Measurements from ENCODE around the gene NFIA.

NFIA gene

DNA sequence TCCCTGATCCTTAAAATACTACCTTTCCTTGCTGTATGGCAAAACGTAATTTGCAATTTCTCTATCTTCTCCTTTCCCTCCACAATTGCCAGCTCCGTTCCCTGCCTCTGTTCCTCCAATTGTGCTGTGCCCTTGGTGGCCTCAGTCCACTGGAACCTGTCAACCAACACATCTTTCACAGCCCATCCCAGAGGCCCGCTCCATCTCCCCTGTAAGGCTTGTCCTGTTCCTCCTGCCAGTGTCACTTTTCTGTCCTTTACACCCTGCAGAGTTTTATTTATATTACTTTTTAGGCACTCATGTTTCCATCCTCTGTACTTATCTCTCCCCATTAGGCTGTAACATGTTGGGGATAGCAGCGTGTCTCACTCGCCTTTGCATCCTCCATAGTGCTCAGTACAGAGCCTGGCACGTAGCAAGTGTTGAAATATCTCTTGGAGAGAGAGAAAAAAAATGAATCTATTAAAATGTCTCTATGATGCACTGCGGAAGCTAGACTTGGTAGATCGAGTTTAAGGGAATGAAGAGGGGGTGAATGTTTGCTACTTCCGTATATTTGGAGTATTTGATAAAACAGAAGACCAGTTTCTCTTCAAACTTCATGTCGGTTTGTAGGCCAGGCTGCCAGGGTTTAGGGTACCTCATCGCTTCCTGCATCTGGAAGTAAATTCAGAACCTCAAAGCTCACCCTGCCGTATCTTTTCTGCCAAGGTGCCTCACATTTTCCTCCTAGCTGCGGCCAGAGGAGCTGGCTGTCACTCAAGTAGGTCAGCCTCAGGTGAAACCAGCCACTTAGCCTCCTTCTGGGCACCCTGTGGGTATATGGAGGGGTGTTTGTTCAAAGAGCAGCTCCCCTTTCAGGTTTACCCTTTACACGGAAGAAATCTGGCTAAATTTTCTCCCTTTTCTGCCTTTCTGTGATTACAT is 338.8 kb downstream of the NFIA start:
- Mint-ChIP-seq H3K4me1 (ENCODE audit: low read depth) (no peaks in the 10 kb centered on the region), H3K9me3 (no peaks in the 10 kb centered on the region), H3K27me3 (no peaks in the 10 kb centered on the region), H3K36me3 (ENCODE audit: low read depth) (no peaks in the 10 kb centered on the region), H3K27ac (no peak overlapping the region), H3K4me3 (no peak overlapping the region)
- DNase-seq: no peak

DNA sequence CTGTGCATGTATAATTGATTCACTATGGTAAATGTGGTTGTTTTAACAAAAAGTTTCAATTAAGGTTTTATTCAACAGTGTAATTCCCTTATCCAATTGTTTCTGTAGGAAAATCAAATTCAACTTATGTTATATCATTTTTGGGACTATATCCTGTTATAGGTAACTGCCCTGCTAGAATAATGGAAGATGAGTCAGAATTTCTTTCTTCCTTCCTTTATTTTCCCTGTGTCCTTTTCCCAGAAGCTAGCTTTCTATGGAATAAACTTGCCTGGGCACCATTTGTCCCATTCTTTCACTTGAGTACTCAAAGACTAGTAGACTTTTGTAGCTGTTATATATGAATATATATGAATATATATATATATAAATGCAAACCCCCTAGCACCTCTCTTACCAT is 341.3 kb downstream of the NFIA start:
- no peak for DNase-seq
- Mint-ChIP-seq H3K27ac (no peak overlapping the region), H3K9me3 (no peaks in the 10 kb centered on the region), H3K36me3 (ENCODE audit: low read depth) (no peaks in the 10 kb centered on the region), H3K27me3 (no peaks in the 10 kb centered on the region), H3K4me1 (ENCODE audit: low read depth) (no peaks in the 10 kb centered on the region), H3K4me3 (no peak overlapping the region)

DNA sequence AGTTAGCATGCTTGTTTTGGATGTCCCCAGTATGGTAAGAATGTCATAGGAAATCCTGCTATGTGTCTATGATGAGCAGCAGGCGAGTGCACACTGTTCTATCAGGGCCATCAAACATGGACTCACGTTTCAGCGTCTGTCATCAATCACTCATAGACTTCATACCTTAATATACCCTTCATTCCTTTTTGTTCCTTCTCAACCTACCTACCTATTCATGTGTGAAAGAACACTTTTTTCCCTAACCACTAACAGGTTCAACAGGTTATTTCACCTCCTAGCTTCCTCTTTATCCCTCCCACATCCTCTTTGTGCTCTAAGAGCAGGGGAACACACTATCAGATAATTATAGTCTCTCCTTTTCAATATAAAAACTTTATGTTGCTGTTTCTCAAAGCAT is 342.0 kb downstream of the NFIA start:
- Mint-ChIP-seq H3K4me3 (no peak overlapping the region), H3K4me1 (ENCODE audit: low read depth) (no peaks in the 10 kb centered on the region), H3K27me3 (no peaks in the 10 kb centered on the region), H3K27ac (no peak overlapping the region), H3K9me3 (no peaks in the 10 kb centered on the region), H3K36me3 (ENCODE audit: low read depth) (no peaks in the 10 kb centered on the region)
- DNase-seq: no peak

DNA sequence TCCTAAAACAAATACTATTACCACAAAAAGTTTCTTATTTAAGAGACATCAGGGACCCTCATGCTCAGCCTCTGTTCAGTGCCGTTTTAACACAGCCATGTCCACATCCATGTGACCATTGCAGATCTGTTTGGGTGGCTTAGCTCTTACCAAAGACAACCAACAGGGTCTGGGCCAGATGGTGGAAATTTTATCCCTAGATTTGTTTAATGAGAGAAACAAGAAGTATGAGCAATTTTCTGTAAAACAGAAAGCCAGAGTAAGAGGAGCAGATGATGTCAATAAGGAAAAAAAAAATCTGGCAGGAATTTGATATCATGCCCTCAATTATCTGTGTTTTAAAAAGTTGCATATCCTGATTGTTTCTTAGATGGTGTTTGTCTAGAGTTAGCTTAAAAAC is 342.7 kb downstream of the NFIA start:
- H3K9me3 Mint-ChIP-seq: no peaks in the 10 kb centered on the region
- no peaks in the 10 kb centered on the region for H3K4me1 Mint-ChIP-seq (ENCODE audit: low read depth)
- no peaks in the 10 kb centered on the region for H3K27me3 Mint-ChIP-seq
- H3K27ac Mint-ChIP-seq: no peak overlapping the region
- DNase-seq: no peak
- no peaks in the 10 kb centered on the region for H3K36me3 Mint-ChIP-seq (ENCODE audit: low read depth)
- H3K4me3 Mint-ChIP-seq: no peak overlapping the region

DNA sequence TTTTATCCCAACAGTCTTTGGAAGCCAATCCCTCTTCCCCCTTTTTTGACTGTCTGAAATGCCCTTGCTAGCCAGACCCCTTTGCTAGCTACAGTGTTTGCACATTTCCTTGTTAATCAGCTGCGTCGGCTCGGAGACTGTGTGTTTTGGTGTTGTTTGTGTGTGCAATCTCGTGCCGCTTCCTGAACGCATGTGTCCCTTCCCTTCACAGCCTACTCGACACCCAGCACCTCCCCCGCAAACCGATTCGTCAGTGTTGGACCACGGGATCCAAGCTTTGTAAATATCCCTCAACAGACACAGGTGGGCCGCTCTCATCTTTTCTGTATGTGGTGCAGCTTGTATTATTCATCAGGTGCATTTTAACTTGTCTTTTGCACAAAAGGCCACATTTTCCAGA is 343.9 kb downstream of the NFIA start:
- H3K36me3 Mint-ChIP-seq (ENCODE audit: low read depth): no peaks in the 10 kb centered on the region
- no peaks in the 10 kb centered on the region for H3K4me1 Mint-ChIP-seq (ENCODE audit: low read depth)
- H3K27me3 Mint-ChIP-seq: no peaks in the 10 kb centered on the region
- no peaks in the 10 kb centered on the region for H3K9me3 Mint-ChIP-seq
- H3K27ac Mint-ChIP-seq: no peak overlapping the region
- DNase-seq: no peak
- no peak overlapping the region for H3K4me3 Mint-ChIP-seq

DNA sequence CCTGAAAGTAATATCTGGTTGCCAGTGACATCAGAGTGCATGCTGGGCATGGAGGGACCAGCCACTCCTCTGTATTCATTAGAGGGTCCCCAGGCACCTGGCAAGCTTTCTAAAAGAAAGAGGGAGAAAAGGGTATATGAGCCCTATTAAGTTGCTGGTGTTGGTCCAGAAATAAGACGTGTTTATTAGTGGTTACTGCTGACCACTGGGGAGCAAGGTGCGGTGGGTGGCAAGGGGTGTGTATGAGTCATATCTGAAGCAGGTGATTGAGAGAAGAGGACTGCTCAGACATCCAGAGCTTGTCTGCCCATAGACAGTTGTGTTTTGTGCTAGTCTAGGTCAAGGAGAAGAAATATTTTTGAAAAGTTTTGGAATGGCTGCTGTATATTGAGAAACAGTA is 344.5 kb downstream of the NFIA start:
- Mint-ChIP-seq H3K27me3 (no peaks in the 10 kb centered on the region), H3K4me3 (no peak overlapping the region), H3K27ac (no peak overlapping the region), H3K36me3 (ENCODE audit: low read depth) (no peaks in the 10 kb centered on the region), H3K4me1 (ENCODE audit: low read depth) (no peaks in the 10 kb centered on the region), H3K9me3 (no peaks in the 10 kb centered on the region)
- DNase-seq: no peak

DNA sequence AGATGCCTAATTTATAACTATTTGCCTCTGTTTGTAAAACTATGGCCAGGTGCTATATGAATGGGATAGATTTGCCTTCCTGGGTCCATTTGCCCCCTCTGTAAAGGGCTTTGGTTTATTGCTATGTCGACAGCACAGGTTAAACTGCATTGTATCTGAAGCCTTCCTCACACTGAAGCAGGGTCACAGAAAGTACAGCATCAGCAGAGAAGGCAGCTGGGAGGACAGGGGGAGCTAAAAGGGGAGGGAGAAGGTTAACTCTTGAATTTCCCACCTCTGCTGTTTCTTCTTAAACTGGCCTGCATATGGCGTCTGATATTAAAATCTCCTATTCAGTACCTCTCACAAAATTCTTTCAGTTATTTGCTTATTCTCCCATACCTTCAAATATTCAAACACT is 345.1 kb downstream of the NFIA start:
- H3K4me3 Mint-ChIP-seq: no peak overlapping the region
- no peak for DNase-seq
- no peaks in the 10 kb centered on the region for H3K36me3 Mint-ChIP-seq (ENCODE audit: low read depth)
- H3K9me3 Mint-ChIP-seq: no peaks in the 10 kb centered on the region
- H3K4me1 Mint-ChIP-seq (ENCODE audit: low read depth): no peaks in the 10 kb centered on the region
- H3K27ac Mint-ChIP-seq: no peak overlapping the region
- H3K27me3 Mint-ChIP-seq: no peaks in the 10 kb centered on the region

DNA sequence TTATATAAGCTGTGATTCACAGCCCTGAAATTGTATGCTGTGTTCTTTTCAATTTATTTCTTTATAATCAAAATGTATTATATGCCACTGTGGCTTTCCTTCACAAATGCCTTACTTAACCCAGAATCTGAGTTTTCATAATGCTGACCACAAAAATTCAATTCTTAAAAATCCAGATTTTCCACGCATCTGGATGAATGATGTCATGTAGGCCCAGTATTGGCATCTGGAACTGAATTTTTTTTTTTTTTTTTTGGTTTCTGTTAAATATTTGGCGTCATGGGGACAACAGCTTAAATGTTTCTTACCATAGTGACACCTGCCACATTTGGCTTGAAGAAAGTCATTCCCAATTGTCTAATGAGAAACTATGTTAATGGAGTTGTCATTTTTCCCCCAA is 345.8 kb downstream of the NFIA start:
- H3K9me3 Mint-ChIP-seq: no peaks in the 10 kb centered on the region
- H3K27ac Mint-ChIP-seq: no peak overlapping the region
- no peaks in the 10 kb centered on the region for H3K27me3 Mint-ChIP-seq
- DNase-seq: no peak
- no peaks in the 10 kb centered on the region for H3K36me3 Mint-ChIP-seq (ENCODE audit: low read depth)
- H3K4me3 Mint-ChIP-seq: no peak overlapping the region
- H3K4me1 Mint-ChIP-seq (ENCODE audit: low read depth): no peaks in the 10 kb centered on the region

DNA sequence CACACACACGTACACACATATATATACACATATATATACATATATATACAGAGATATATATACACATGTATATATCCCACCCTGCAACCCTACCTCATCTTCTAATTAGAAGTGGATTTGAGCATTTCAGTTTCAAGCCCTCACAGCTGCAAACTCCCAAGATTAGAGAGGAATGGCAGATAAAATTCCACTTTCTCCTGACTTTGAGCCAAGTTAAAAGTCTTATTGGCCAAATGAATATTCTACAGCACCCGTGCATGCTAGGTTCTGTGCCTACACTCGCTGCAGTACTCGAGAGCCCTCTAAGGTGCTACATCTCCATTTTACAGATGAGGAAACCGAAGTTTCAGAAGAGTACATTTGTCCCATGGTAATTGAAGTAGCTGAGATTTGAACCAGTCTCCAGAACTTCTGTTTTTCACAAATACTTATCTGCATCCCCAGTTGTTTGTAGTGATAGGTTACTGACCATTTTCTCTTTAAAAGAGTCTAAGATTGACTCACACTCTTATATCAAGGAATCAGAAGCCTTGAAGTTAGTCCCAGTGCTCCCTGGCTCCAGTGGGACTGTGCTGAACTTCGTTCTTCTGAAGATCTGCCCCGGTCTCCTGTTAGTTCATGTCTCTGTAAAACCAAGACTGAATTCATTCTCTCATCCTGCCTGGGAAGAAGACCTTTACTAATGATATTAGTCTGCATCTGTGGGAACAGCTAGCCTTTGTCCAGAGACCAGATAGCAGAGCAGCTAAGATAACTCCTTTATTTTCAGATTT is 350.4 kb downstream of the NFIA start:
- Mint-ChIP-seq H3K4me1 (ENCODE audit: low read depth) (peaks cover 2% of the 10 kb centered on the region), H3K27me3 (no peaks in the 10 kb centered on the region), H3K4me3 (no peak overlapping the region), H3K36me3 (ENCODE audit: low read depth) (no peaks in the 10 kb centered on the region), H3K27ac (no peak overlapping the region), H3K9me3 (no peaks in the 10 kb centered on the region)
- no peak for DNase-seq

DNA sequence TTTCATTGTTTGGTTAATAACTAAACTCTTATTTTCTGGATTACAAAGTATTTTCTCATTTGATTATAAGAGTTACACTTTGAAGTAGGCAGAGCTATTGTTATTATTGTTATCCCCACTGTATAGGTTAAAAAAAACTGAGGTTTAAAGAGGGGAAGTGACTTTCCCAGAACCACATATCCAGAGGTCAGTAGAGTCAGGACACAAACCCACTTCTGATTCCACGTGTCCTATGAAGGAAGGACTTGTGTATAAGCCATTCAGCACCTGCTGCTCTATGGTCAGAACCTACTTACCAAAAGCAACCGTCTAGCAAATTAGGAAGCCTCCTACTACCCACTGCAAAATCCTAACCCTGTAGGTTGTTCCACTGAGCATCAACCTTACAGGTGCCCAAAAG is 351.3 kb downstream of the NFIA start:
- Mint-ChIP-seq H3K36me3 (ENCODE audit: low read depth) (no peaks in the 10 kb centered on the region), H3K4me1 (ENCODE audit: low read depth) (peaks cover 2% of the 10 kb centered on the region), H3K27me3 (no peaks in the 10 kb centered on the region), H3K9me3 (no peaks in the 10 kb centered on the region), H3K27ac (no peak overlapping the region), H3K4me3 (no peak overlapping the region)
- DNase-seq: no peak

DNA sequence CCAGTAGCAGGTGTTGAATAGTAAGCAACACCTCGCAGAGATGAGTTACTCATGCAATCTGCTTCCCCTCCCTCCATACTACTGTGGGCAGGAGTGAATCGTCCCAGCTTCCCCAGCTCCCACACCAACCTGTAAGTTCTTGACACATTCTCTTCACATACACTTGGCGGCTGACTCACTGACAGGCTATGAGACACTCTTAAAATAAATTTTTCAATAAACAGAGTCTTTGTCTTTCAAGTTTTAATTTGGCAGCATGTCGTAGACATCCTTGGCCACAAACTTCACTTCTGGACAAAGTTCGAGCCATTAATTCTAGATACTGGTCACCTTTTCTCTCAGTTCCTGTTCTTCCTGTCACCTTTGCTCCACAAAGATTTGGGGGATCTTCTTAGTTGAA is 351.9 kb downstream of the NFIA start:
- Mint-ChIP-seq H3K27ac (no peak overlapping the region), H3K4me1 (ENCODE audit: low read depth) (peaks cover 2% of the 10 kb centered on the region), H3K9me3 (no peaks in the 10 kb centered on the region), H3K36me3 (ENCODE audit: low read depth) (no peaks in the 10 kb centered on the region), H3K4me3 (no peak overlapping the region), H3K27me3 (no peaks in the 10 kb centered on the region)
- DNase-seq: no peak

DNA sequence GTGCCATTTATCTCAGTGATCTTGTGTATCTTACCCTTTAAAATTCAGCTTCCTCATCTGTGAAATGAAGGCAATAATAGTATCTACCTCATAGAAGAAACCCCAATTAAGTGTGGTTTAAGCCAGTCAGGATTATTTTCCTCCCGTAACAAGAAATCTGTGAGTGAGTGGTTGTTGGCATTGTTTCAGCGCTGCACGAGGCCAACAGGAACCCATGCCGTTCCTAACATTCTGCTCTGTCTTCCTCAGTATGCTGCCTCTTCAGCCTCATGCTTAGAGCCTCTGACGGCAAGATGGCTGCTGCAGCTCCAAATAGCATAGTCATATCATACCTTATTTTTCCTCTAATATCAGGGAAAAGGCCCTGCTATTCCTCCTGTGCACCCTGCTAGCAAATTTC is 352.9 kb downstream of the NFIA start:
- DNase-seq: no peak
- H3K4me3 Mint-ChIP-seq: no peak overlapping the region
- no peaks in the 10 kb centered on the region for H3K36me3 Mint-ChIP-seq (ENCODE audit: low read depth)
- H3K27me3 Mint-ChIP-seq: no peaks in the 10 kb centered on the region
- peaks cover 2% of the 10 kb centered on the region for H3K4me1 Mint-ChIP-seq (ENCODE audit: low read depth)
- H3K27ac Mint-ChIP-seq: no peak overlapping the region
- H3K9me3 Mint-ChIP-seq: no peaks in the 10 kb centered on the region

DNA sequence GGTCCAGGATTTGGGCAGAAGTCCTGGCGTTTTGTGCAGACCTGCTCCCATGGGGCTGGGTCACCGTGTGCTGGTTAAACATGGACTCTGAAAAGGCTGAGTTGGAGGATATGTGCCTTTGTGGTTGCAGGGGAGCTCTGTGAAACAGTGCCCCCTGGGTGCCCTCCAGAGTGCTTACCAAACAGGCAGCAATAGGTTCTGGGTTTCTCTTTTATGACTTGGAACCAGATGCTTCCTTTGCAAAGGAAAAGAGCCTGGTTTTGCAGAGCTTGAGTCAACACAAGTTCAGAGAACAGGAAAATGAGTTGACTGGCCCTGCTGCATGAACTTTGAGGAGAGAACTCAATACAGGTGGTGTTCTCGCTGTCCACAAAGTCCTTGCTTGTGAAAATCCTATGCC is 353.7 kb downstream of the NFIA start:
- H3K9me3 Mint-ChIP-seq: no peaks in the 10 kb centered on the region
- H3K4me3 Mint-ChIP-seq: no peak overlapping the region
- peaks cover 2% of the 10 kb centered on the region for H3K4me1 Mint-ChIP-seq (ENCODE audit: low read depth)
- DNase-seq: no peak
- H3K27ac Mint-ChIP-seq: no peak overlapping the region
- no peaks in the 10 kb centered on the region for H3K36me3 Mint-ChIP-seq (ENCODE audit: low read depth)
- no peaks in the 10 kb centered on the region for H3K27me3 Mint-ChIP-seq

DNA sequence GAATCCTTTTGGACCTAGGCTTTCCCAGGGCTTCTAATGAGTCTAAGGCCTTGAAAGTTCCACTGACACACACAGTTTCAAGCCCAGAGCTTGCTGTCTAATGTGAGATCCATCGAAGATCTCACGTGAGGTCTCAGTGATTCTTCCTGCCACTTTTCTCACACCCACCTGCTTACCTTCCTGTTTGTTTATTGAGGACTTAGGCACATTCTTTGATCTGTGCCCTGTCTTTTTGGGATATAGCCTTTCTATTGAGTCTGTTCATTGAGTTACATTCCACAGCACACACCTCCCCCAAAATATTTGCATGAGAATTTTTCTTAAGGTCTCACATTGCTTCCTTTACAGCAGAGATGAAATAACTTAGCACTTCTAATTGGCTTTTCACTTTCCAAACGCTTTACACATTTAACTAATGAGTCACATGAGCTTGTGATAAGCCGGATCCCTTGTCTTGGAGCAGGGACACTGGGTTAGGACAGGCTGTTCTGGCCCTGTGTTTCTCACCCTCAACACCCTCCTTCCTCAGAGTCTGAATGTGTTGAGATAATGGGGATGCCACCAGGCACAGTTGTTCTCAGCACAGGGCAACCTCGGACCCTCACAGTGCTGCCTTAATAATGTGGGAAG is 354.2 kb downstream of the NFIA start:
- H3K36me3 Mint-ChIP-seq (ENCODE audit: low read depth): no peaks in the 10 kb centered on the region
- H3K4me3 Mint-ChIP-seq: no peak overlapping the region
- H3K27ac Mint-ChIP-seq: no peak overlapping the region
- H3K4me1 Mint-ChIP-seq (ENCODE audit: low read depth): peaks cover 2% of the 10 kb centered on the region
- no peaks in the 10 kb centered on the region for H3K9me3 Mint-ChIP-seq
- DNase-seq: no peak
- H3K27me3 Mint-ChIP-seq: no peaks in the 10 kb centered on the region

DNA sequence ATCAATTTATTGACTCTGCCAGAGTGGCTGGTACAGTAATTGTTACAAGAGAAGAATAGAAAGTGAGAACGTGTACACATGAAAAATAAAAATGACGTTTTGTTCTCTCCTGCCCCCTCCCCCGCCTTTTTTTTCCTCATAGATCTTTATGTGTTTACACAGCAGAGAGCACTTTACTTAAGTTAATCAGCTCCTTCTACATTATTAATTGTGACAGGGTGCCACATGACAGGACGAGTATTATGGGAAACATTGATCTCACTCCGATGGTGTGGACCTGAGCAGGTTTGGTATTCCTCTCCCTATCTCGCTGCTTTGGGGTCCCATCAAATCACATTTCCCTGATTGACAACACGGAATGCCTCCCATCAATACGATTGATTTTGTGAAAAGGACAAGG is 356.9 kb downstream of the NFIA start:
- Mint-ChIP-seq H3K27me3 (no peaks in the 10 kb centered on the region), H3K4me1 (ENCODE audit: low read depth) (peaks cover 2% of the 10 kb centered on the region), H3K27ac (no peak overlapping the region), H3K4me3 (no peak overlapping the region), H3K36me3 (ENCODE audit: low read depth) (no peaks in the 10 kb centered on the region), H3K9me3 (no peaks in the 10 kb centered on the region)
- DNase-seq: no peak
